DMS153 treated with DMSO at 0.1 percent for 48 hours (cell line): ENCODE results near the gene CCDC124.
A peak's percentile ranks its signal among the peaks of the same experiment; 100 is the strongest.

Experiments
- DNase-seq: peaks from one replicate; lab custom pipeline; 2025; ENCODE audit not compliant: unreplicated experiment; lab: John Stamatoyannopoulos, UW

CCDC124 gene

DNA sequence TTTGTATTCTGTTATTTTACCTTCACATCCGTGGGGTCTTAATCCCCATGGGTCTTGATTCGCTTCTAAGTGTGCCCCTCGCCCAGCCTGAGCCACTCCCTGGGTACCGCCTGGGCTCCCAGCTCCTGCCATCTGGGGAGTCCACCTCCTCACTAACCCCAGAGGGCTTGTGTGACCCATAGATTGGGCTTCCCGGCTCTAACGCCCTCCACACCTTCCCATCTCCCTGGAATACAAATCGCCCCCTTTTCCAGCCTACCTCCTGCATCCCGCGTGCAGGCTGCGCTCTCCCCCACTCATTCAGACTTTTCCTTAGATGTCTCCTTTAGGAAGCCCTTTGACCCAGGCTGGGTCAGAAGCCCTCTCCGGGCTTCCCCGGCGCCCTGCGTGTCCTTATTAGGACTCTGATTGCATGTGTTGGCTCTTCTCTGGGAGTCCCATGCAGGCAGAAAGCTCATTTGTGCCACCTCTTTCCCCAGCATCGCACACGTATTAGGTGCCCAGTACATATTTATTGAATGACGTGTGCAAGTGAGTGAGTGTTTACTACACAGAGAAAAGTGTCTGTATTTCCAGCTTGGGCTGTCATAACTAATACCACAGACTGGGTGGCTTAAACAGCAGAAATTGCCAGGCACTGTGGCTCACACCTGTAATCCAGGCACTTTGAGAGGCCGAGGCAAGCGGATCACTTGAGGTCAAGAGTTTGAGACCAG is 757 bp downstream of the CCDC124 start:
- no peak for DNase-seq

DNA sequence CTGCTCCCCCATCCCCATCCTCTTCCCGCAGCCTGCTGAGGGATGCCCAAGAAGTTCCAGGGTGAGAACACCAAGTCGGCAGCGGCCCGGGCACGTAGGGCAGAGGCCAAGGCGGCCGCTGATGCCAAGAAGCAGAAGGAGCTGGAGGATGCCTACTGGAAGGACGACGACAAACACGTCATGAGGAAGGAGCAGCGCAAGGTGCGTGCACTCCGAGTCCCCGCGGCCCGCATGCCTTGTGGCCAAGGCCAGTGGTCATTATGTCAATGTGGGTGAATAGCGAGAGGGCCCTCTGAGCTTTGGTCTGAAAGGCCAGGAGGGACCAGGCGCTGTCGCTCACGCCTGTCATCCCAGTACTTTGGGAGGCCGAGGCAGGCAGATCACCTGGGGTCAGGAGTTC is 3.6 kb downstream of the CCDC124 start:
- no peak for DNase-seq

GRCh38 chr19:17937371-17937900 is 4.6 kb downstream of the CCDC124 start:
- no peak for DNase-seq

DNA sequence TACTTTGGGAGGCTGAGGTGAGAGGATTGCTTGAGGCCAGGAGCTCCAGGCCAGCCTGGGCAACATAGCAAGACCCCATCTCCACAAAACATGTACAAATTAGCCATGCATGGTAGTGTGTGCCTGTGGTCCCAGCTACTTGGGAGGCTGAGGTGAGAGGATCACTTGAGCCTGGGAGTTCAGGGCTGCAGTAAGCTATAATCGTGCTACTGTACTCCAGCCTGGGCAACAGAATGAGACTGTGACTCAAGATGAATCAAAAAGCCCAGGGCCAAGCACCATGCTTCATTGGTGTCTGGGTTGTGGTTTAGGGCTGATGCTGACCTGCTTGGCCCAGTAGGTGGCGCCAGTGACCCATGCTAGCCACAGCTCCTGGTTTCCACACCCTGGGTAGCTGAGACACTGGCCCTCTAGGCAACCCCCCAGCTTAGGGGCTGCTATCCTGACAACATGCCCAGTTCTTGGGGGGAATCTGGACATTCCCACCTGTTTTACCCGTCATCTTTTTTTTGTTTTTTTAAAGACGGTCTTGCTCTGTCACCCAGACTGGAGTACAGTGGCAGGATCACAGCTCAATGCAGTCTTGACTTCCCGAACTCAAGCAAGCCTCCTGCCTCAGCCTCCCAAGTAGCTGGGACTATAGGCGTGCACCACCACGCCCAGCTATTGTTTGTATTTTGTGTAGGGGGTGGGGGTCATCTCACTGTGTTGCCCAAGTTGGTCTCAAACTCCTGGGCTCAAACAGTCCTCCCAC is 5.5 kb downstream of the CCDC124 start:
- DNase-seq, result no peak

GRCh38 chr19:17942181-17942580 is 9.4 kb downstream of the CCDC124 start:
- DNase-seq, result no peak

- DNase-seq, result no peak
Observed at GRCh38 chr19:17942582-17943273, 9.9 kb downstream of the CCDC124 start.

- no peak for DNase-seq
Observed at GRCh38 chr19:17943274-17944221, 10.7 kb downstream of the CCDC124 start.

GRCh38 chr19:17944301-17944700 is 11.5 kb downstream of the CCDC124 start:
- DNase-seq, result no peak

GRCh38 chr19:17946965-17947784 is 14.4 kb downstream of the CCDC124 start:
- DNase-seq, result no peak

GRCh38 chr19:17947815-17948513 is 15.1 kb downstream of the CCDC124 start:
- DNase-seq, result peak; percentile 94

DNA sequence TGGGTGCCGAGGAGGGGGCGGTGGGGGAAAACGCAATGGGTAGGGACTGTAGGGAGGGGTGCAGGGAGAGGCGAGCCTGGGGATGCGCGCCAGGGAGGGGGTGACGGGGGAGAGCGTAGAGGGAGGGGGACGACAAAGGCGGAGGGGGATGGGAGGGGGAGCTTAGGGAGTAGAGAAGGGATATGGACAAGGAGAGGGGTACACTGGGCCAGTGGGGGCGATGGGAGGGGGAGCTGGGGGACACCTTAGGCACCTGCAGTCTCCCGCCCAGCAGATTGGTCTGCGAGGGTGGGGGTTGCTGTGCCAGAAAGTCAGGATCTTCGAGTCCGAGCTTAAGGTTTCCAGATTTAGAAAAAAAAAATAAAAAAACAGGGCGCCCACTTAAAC is 15.7 kb downstream of the CCDC124 start:
- no peak for DNase-seq

DNA sequence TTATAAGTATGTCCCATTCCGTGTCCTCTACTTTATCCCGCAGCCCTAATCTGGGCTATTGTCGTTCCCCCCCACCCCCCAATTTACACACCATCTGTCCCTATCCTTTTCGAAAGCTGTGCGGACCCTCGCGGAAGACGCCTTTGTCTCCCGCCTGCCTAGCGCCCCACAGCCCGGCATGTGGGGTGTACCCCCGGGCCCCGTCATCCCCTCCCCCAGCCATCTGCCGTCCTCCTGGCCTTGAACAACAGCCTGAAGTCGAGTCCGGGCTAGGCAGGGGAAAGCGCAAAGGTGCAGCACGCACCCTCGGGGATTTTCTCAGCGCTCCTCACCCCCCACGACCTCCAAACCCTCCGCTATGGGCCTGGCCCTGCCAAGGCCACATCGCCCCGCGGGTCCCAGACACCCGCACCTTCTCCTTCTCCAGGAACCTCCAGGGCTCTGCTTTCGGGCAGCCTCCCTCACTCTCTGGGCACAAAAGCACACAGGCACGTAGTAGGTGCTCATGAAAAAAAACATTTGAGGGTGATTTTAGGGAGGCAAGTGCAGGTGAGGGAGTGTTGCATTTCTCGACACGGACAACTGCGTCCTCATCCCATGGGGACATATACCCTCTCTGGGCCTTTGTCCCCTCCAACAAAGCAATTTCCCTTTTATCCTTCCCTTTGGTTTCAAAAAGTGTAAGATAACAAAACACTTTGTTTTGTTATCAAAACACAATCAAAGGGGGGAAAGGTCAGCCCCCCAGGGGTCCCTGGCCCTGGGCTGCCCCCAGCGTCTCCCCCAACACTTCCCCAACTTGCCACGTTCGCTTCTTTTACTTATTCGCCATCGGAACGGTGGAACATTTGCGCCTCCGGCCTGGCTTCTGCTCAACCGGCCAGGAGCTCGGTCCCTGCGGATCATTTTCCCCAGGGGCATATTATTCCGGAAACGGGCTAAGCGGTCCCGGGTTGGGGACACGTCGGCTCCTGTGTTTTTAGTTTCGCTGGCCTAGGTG is 16.4 kb downstream of the CCDC124 start:
- no peak for DNase-seq

GRCh38 chr19:17949956-17950309 is 17.1 kb downstream of the CCDC124 start:
- no peak for DNase-seq

DNA sequence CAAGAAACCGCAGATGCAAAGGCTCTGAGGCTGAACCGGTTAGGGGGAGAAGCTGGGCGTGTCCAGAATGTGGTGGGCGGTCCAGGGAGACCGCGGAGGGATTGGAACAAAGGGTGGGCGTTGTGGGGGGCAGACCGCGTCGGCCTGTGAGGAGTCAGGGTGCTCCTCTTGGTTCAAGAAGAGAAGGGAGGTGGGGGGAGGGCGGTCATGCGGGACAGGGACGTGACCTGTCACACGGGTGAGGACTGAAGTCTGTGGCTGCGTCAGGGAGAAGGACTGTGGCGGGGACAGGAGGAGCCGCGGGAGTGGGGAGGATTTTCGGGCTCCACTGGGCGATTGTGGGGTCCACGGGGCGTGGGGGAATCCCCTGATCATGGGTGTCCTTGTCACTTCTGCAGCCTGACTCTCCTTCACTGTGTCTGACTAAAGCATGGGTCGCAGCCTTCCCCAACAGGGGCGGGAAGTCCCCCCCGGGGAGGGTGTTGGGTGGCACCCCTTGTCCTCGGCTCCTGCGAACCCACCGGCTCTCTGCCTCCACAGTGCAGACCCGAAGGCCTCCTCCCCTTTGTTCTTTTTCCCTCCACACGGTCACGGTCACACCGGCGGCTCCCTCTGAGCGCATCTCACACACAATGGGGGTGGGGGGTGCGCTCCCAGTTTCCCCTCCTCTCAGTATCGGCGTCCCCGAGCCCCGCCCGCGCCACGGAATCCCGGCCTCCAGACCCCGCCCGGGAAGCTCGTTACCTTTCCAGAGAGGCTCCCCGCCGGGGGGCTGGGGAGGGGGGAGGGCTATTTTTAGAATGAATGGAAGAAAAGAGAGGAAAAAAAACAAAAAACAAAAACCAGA is 17.7 kb downstream of the CCDC124 start:
- no peak for DNase-seq

DNA sequence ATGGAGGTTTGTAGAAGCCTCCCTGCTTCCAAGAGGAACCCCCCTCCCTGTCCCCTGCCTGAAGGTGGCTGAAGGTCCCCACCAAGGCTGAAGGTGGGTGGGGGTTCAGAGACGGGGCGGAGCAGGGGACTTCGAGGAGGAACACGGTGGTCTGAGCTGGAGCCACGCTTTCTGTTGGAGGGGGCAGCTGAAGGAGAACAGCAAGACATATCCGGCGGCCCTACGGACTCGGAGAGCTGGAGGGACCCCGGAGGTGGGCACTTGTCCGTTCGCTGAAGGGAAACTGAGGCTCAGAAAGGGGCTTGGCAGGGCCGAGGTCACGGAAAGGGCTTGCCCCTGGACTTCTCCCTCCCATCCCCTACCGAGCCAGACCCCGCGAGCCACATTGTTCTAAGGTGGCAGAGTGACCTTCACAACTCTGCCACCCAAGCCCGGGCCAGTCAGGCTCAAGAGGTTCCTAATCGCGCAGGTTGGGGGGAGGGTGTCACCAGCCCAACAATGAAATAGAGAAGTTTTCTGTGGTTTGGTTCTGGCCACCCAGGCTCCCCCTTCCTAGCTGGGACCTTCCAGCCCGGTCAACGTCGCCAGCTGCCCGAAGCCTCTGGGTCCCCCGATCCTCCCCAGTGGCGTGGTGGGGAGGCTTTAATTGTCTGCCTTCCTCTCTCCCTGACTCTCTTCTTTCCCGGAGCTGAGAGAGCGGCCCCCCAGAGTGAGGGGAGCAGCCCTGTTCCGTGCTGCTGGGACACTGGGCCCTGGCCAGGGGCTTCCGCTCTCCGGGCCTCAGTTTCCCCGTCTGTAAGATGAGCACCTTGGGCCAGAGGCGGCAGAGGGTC is 18.6 kb downstream of the CCDC124 start:
- no peak for DNase-seq
